ENCODE results near the gene RABGAP1L. TPM values are rescaled to one million over a fixed set of nuclear protein-coding genes. Genes with fewer than 3 reads are reported as not detected.
"Not testable (repeated sequence)": the region's sequence is repeated elsewhere in the genome, so short reads cannot be mapped to it uniquely, and the experiment has no call there.

Gene RABGAP1L
- total RNA-seq, result 36.9 and 37.2 TPM in 2 replicates

- Mint-ChIP-seq H3K9me3 (no peaks in the 10 kb centered on the region), H3K4me3 (peak within 1 kb of the TSS; percentile 93), H3K4me1 (peaks cover 52% of the 10 kb centered on the region), H3K27me3 (no peaks in the 10 kb centered on the region), H3K36me3 (ENCODE audit: low read depth) (peaks cover 3% of the 10 kb centered on the region), H3K27ac (peak within 1 kb of the TSS; percentile 98)
- peak; percentile 98 for DNase-seq
- intact Hi-C loops (cut with micrococcal nuclease), result loop anchor here (1.0 to 10.0 kb wide), 10 partner anchors 15 to 1625 kb away; partner anchors contain the start of genes CENPL, DARS2, PRDX6 and RC3H1
These were observed at the start of gene RABGAP1L for GRCh38 chr1:174159252-174160108. TSS of gene RABGAP1L (plus strand) at chr1:174159520.

- H3K9me3 Mint-ChIP-seq, result no peaks in the 10 kb centered on the region
- H3K4me3 Mint-ChIP-seq, result no peak overlapping the region
- no peak overlapping the region for H3K27ac Mint-ChIP-seq
- no peaks in the 10 kb centered on the region for H3K36me3 Mint-ChIP-seq (ENCODE audit: low read depth)
- H3K27me3 Mint-ChIP-seq, result peaks cover 14% of the 10 kb centered on the region
- intact Hi-C loops (cut with micrococcal nuclease), result no loop called here
- DNase-seq, result no peak
- no peaks in the 10 kb centered on the region for H3K4me1 Mint-ChIP-seq
These were observed 49.3 kb upstream of the RABGAP1L start for GRCh38 chr1:174110053-174110452.

- no peaks in the 10 kb centered on the region for H3K36me3 Mint-ChIP-seq (ENCODE audit: low read depth)
- no peak for DNase-seq
- H3K27ac Mint-ChIP-seq, result no peak overlapping the region
- intact Hi-C loops (cut with micrococcal nuclease), result no loop called here
- no peaks in the 10 kb centered on the region for H3K9me3 Mint-ChIP-seq
- H3K4me3 Mint-ChIP-seq, result no peak overlapping the region
- peaks cover 11% of the 10 kb centered on the region for H3K27me3 Mint-ChIP-seq
- no peaks in the 10 kb centered on the region for H3K4me1 Mint-ChIP-seq
These were observed 46.7 kb upstream of the RABGAP1L start for GRCh38 chr1:174112489-174113162.

DNA sequence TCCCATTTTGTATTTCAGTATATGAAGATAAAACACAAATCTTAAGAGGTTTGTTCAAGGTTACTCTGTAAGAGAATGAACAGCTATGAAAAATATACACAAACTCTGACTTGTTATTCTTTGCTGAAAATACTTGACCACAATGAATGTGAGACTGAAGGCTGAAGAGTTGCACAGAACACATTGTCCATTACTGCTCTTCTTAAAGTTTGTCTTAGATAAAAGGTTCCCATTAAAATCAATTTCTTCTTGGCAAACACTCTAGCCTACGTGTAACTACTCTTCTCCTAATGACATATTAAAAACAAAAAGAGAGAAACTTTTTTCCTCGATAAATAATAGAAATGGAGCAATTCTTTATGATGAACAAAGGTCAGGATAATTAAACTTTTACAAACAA lies 45.2 kb upstream of the RABGAP1L start:
- no peak for DNase-seq
- H3K27me3 Mint-ChIP-seq, result peaks cover 8% of the 10 kb centered on the region
- no peaks in the 10 kb centered on the region for H3K4me1 Mint-ChIP-seq
- no peak overlapping the region for H3K27ac Mint-ChIP-seq
- intact Hi-C loops (cut with micrococcal nuclease), result no loop called here
- no peaks in the 10 kb centered on the region for H3K36me3 Mint-ChIP-seq (ENCODE audit: low read depth)
- H3K4me3 Mint-ChIP-seq, result no peak overlapping the region
- no peaks in the 10 kb centered on the region for H3K9me3 Mint-ChIP-seq

DNA sequence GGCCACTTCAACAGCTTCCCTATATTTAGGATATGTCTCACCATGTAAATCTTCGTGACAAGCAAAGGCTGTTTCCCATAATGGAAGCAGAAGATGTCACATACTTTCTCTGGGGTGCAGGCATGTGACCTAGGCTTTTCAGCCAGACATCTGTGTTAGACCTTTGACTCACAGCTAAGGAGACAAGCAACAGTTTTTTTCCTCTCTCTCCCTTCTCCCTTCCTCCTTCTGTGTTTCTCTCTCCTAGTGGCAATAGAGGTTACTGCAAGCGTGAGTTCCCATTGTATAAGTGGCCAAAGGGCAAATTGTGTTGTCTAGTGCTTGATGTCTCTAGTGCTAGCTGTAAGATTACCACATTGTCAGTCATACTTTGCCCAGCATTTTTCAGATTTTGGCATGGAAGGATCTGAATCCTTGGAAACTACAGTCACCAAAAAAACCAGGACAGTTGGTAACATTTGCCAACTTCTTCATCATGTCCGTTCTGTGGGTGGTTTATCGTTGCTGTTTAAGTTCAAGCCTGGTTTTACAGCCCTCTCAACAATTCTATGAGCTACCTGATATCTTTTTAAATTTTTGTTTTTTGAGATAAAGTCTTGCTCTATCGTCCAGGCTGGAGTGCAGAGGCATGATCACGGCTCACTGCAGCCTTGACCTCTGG lies 44.4 kb upstream of the RABGAP1L start:
- no peak overlapping the region for H3K27ac Mint-ChIP-seq
- H3K4me1 Mint-ChIP-seq, result no peaks in the 10 kb centered on the region
- peak; percentile 75 for DNase-seq
- no peak overlapping the region for H3K4me3 Mint-ChIP-seq
- intact Hi-C loops (cut with micrococcal nuclease), result no loop called here
- H3K36me3 Mint-ChIP-seq (ENCODE audit: low read depth), result no peaks in the 10 kb centered on the region
- peaks cover 8% of the 10 kb centered on the region for H3K27me3 Mint-ChIP-seq
- no peaks in the 10 kb centered on the region for H3K9me3 Mint-ChIP-seq

GRCh38 chr1:174116042-174116441 lies 43.3 kb upstream of the RABGAP1L start:
- peaks cover 7% of the 10 kb centered on the region for H3K27me3 Mint-ChIP-seq

DNA sequence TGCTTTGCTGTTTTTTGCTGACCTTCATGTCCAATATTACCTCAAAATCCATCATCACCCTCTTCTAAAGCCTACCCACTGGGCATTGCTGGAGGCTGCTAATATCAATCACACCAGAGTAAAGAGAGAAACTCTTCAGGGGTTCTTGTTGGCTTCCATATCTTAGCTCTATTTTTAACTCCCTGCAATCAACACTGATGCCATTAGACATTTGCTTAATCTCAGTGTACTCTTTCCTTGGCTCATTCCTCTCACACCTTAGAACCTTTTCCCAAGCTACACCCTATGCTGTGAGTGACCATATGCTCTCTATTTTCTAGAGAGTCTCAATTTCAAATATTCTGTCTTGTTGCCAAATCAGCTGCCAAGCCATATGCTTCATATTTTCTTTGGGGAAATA lies 40.6 kb upstream of the RABGAP1L start:
- Mint-ChIP-seq H3K4me3 (no peak overlapping the region), H3K27me3 (peaks cover 1% of the 10 kb centered on the region), H3K9me3 (peaks cover 8% of the 10 kb centered on the region), H3K27ac (no peak overlapping the region), H3K4me1 (no peaks in the 10 kb centered on the region), H3K36me3 (ENCODE audit: low read depth) (no peaks in the 10 kb centered on the region)
- intact Hi-C loops (cut with micrococcal nuclease), result no loop called here
- DNase-seq, result no peak

More at GRCh38 chr1:174116042-174116441, 43.3 kb upstream of the RABGAP1L start:
- no peak for DNase-seq
- Mint-ChIP-seq H3K4me1 (no peaks in the 10 kb centered on the region), H3K9me3 (no peaks in the 10 kb centered on the region), H3K36me3 (ENCODE audit: low read depth) (no peaks in the 10 kb centered on the region), H3K4me3 (no peak overlapping the region), H3K27ac (no peak overlapping the region)
- intact Hi-C loops (cut with micrococcal nuclease), result no loop called here

DNA sequence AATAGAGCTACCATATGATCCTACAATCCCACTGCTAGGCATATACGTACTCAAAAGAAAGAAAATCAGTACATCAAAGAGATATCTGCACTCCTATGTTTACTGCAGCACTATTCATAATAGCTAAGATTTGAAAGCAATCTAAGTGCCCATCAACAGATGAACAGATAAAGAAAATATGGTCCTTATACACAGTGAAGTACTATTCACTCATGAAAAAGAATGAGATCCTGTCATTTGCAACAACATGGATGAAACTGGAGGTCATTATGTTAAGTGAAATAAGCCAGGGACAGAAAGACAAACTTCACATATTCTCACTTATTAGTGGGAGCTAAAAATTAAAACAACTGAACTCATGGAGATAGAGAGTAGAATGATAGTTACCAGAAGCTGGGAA lies 37.0 kb upstream of the RABGAP1L start:
- H3K9me3 Mint-ChIP-seq, result peaks cover 14% of the 10 kb centered on the region
- intact Hi-C loops (cut with micrococcal nuclease); H3K4me1 Mint-ChIP-seq; DNase-seq; H3K4me3 Mint-ChIP-seq; H3K27me3 Mint-ChIP-seq; H3K27ac Mint-ChIP-seq; H3K36me3 Mint-ChIP-seq (ENCODE audit: low read depth): not testable (repeated sequence)

- H3K27ac Mint-ChIP-seq, result no peak overlapping the region
- peaks cover 14% of the 10 kb centered on the region for H3K27me3 Mint-ChIP-seq
- H3K9me3 Mint-ChIP-seq, result peaks cover 14% of the 10 kb centered on the region
- no peaks in the 10 kb centered on the region for H3K36me3 Mint-ChIP-seq (ENCODE audit: low read depth)
- intact Hi-C loops (cut with micrococcal nuclease), result no loop called here
- H3K4me1 Mint-ChIP-seq, result no peaks in the 10 kb centered on the region
- no peak overlapping the region for H3K4me3 Mint-ChIP-seq
- DNase-seq, result no peak
These were observed 35.5 kb upstream of the RABGAP1L start for GRCh38 chr1:174123843-174124242.

- H3K4me1 Mint-ChIP-seq; H3K27ac Mint-ChIP-seq; H3K36me3 Mint-ChIP-seq (ENCODE audit: low read depth); intact Hi-C loops (cut with micrococcal nuclease); DNase-seq; H3K4me3 Mint-ChIP-seq: not testable (repeated sequence)
- Mint-ChIP-seq H3K9me3 (peaks cover 27% of the 10 kb centered on the region), H3K27me3 (peaks cover 26% of the 10 kb centered on the region)
These were observed 32.1 kb upstream of the RABGAP1L start for GRCh38 chr1:174127176-174127575.

- no peak for DNase-seq
- intact Hi-C loops (cut with micrococcal nuclease), result no loop called here
- Mint-ChIP-seq H3K27me3 (peaks cover 26% of the 10 kb centered on the region), H3K9me3 (peaks cover 17% of the 10 kb centered on the region), H3K27ac (no peak overlapping the region), H3K4me3 (no peak overlapping the region), H3K4me1 (no peaks in the 10 kb centered on the region), H3K36me3 (ENCODE audit: low read depth) (no peaks in the 10 kb centered on the region)
These were observed 28.2 kb upstream of the RABGAP1L start for GRCh38 chr1:174131032-174131638.

GRCh38 chr1:174134003-174134659 lies 25.2 kb upstream of the RABGAP1L start:
- Mint-ChIP-seq H3K4me1 (no peaks in the 10 kb centered on the region), H3K36me3 (ENCODE audit: low read depth) (no peaks in the 10 kb centered on the region), H3K4me3 (no peak overlapping the region), H3K9me3 (peaks cover 13% of the 10 kb centered on the region), H3K27me3 (peaks cover 13% of the 10 kb centered on the region), H3K27ac (no peak overlapping the region)
- intact Hi-C loops (cut with micrococcal nuclease), result no loop called here
- DNase-seq, result no peak

DNA sequence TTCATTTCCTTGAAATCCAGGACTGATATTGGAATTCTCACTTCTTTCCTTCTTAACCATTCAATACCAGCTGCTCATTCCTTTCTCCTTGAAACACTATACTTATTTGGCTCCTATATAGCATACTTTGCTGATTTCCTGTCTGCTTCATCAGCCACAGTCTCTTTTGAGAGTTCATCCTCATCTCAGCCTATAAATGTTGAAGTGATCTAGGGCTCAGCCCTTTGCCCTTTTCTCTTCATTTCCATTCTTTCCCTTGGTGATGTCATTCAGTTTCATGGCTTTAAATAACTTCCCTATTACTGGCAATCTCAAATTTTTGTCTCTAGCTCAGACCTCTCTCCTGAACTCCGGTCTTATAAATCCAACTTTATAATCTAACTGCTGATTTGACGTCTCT lies 24.1 kb upstream of the RABGAP1L start:
- Mint-ChIP-seq H3K27me3 (peaks cover 4% of the 10 kb centered on the region), H3K9me3 (peaks cover 8% of the 10 kb centered on the region), H3K27ac (no peak overlapping the region), H3K36me3 (ENCODE audit: low read depth) (no peaks in the 10 kb centered on the region), H3K4me3 (no peak overlapping the region), H3K4me1 (no peaks in the 10 kb centered on the region)
- DNase-seq, result no peak
- intact Hi-C loops (cut with micrococcal nuclease), result no loop called here

All from activated CD4-positive, alpha-beta T cell treated with anti-CD3 and anti-CD28 coated beads, Interleukin-2, amount 10 ng/mL, durations not matched to agents 24 days and 14 days (primary cell).